ENCODE data around the gene CEP350.
"Not testable (repeated sequence)": the region's sequence is repeated elsewhere in the genome, so short reads cannot be mapped to it uniquely, and the experiment has no call there.

The CEP350 gene

GRCh38 chr1:180097326-180097605 lies 142.7 kb downstream of the CEP350 start:
- no peak for DNase-seq (ENCODE audit: low read depth, low spot score)
- H3K27ac ChIP-seq: no peak overlapping the region

- no peak for DNase-seq (ENCODE audit: low read depth, low spot score)
- no peak overlapping the region for H3K27ac ChIP-seq
These were observed 146.8 kb downstream of the CEP350 start for GRCh38 chr1:180101411-180101810.

GRCh38 chr1:180103819-180104218 lies 149.2 kb downstream of the CEP350 start:
- DNase-seq (ENCODE audit: low read depth, low spot score): no peak
- H3K27ac ChIP-seq: no peak overlapping the region

GRCh38 chr1:180112091-180112490 lies 157.5 kb downstream of the CEP350 start:
- no peak overlapping the region for H3K27ac ChIP-seq
- DNase-seq (ENCODE audit: low read depth, low spot score): no peak

GRCh38 chr1:180112984-180113647 lies 158.5 kb downstream of the CEP350 start:
- no peak for DNase-seq (ENCODE audit: low read depth, low spot score)
- H3K27ac ChIP-seq: no peak overlapping the region

GRCh38 chr1:180114396-180114945 lies 159.9 kb downstream of the CEP350 start:
- H3K27ac ChIP-seq: peak overlapping the region; percentile 54
- no peak for DNase-seq (ENCODE audit: low read depth, low spot score)

GRCh38 chr1:180116964-180117763 lies 162.6 kb downstream of the CEP350 start:
- H3K27ac ChIP-seq: peak overlapping the region; percentile 69

GRCh38 chr1:180117764-180118116 lies 163.1 kb downstream of the CEP350 start:
- peak overlapping the region; percentile 69 for H3K27ac ChIP-seq
- DNase-seq (ENCODE audit: low read depth, low spot score): no peak

More at GRCh38 chr1:180116964-180117763, 162.6 kb downstream of the CEP350 start:
- DNase-seq (ENCODE audit: low read depth, low spot score): no peak

GRCh38 chr1:180119837-180120236 lies 165.2 kb downstream of the CEP350 start:
- no peak overlapping the region for H3K27ac ChIP-seq
- no peak for DNase-seq (ENCODE audit: low read depth, low spot score)

- peak overlapping the region; percentile 87 for H3K27ac ChIP-seq
- DNase-seq (ENCODE audit: low read depth, low spot score): peak; percentile 70
These were observed 168.9 kb downstream of the CEP350 start for GRCh38 chr1:180123463-180123936.

- no peak for DNase-seq (ENCODE audit: low read depth, low spot score)
- no peak overlapping the region for H3K27ac ChIP-seq
These were observed 176.0 kb downstream of the CEP350 start for GRCh38 chr1:180130651-180131050.

GRCh38 chr1:180131510-180131909 lies 176.9 kb downstream of the CEP350 start:
- DNase-seq (ENCODE audit: low read depth, low spot score): peak; percentile 45
- peak overlapping the region; percentile 25 for H3K27ac ChIP-seq

- no peak overlapping the region for H3K27ac ChIP-seq
- DNase-seq (ENCODE audit: low read depth, low spot score): no peak
These were observed 178.6 kb downstream of the CEP350 start for GRCh38 chr1:180133193-180133592.

GRCh38 chr1:180133688-180134087 lies 179.1 kb downstream of the CEP350 start:
- DNase-seq (ENCODE audit: low read depth, low spot score); H3K27ac ChIP-seq: not testable (repeated sequence)

GRCh38 chr1:180135535-180135934 lies 180.9 kb downstream of the CEP350 start:
- H3K27ac ChIP-seq: peak overlapping the region; percentile 61
- DNase-seq (ENCODE audit: low read depth, low spot score): no peak

GRCh38 chr1:180136331-180136967 lies 181.8 kb downstream of the CEP350 start:
- DNase-seq (ENCODE audit: low read depth, low spot score): no peak
- peak overlapping the region; percentile 61 for H3K27ac ChIP-seq

GRCh38 chr1:180136968-180137356 lies 182.4 kb downstream of the CEP350 start:
- DNase-seq (ENCODE audit: low read depth, low spot score): no peak
- H3K27ac ChIP-seq: peak overlapping the region; percentile 61

- DNase-seq (ENCODE audit: low read depth, low spot score): no peak
- no peak overlapping the region for H3K27ac ChIP-seq
These were observed 183.2 kb downstream of the CEP350 start for GRCh38 chr1:180137776-180138175.

- no peak for DNase-seq (ENCODE audit: low read depth, low spot score)
- no peak overlapping the region for H3K27ac ChIP-seq
These were observed 186.8 kb downstream of the CEP350 start for GRCh38 chr1:180141381-180141934.

GRCh38 chr1:180143359-180143758 lies 188.7 kb downstream of the CEP350 start:
- no peak for DNase-seq (ENCODE audit: low read depth, low spot score)
- no peak overlapping the region for H3K27ac ChIP-seq

All from epithelial cell of prostate (primary cell).